Stimulated activated effector memory CD8-positive, alpha-beta T cell treated with anti-CD3 and anti-CD28 coated beads, Interleukin-12 subunit alpha, Interleukin-12 subunit beta, amount 100 ng/mL, for 72 hours (primary cell): ENCODE data around the gene TTLL4.
A peak's percentile ranks its signal among the peaks of the same experiment; 100 is the strongest.

Source experiments
- ATAC-seq: fragments of 150-1000 bp; cut with Tn5 transposase; 2 replicates; pipeline ENCODE4 v1.10.0; 2021
- DNase-seq, 2 donors: peaks; one replicate each; pipeline ENCODE4 v3.0.0; 2021 to 2022; ENCODE audit warnings: low spot score in 2 of 2
- H3K27ac Mint-ChIP-seq: one replicate; pipeline ENCODE4 v1.8.0; 2022; ENCODE audit warnings: mild to moderate bottlenecking, mixed read lengths
- H3K36me3 Mint-ChIP-seq: one replicate; pipeline ENCODE4 v1.8.0; 2022; ENCODE audit warnings: mild to moderate bottlenecking, mixed read lengths
- H3K4me1 Mint-ChIP-seq: one replicate; pipeline ENCODE4 v1.8.0; 2022; ENCODE audit warnings: mixed read lengths
- H3K4me3 Mint-ChIP-seq: one replicate; pipeline ENCODE4 v1.8.0; 2022; ENCODE audit warnings: mild to moderate bottlenecking, mixed read lengths
- H3K9me3 Mint-ChIP-seq: one replicate; pipeline ENCODE4 v1.8.0; 2022; ENCODE audit warnings: mixed read lengths

The TTLL4 gene

DNA sequence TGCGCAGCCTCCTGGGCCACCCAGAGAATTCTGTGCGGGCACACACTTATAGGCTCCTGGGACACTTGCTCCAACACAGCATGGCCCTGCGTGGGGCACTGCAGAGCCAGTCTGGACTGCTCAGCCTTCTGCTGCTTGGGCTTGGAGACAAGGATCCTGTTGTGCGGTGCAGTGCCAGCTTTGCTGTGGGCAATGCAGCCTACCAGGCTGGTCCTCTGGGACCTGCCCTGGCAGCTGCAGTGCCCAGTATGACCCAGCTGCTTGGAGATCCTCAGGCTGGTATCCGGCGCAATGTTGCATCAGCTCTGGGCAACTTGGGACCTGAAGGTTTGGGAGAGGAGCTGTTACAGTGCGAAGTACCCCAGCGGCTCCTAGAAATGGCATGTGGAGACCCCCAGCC, 11.8 kb upstream of the TTLL4 start:
- no peak overlapping the region for H3K4me3 Mint-ChIP-seq
- no peak for DNase-seq
- H3K4me1 Mint-ChIP-seq = no peaks in the 10 kb centered on the region
- no peaks in the 10 kb centered on the region for H3K9me3 Mint-ChIP-seq
- peak overlapping the region; percentile 48 for H3K27ac Mint-ChIP-seq
- no peaks in the 10 kb centered on the region for H3K36me3 Mint-ChIP-seq
- peak; percentile 46 for ATAC-seq

GRCh38 chr2:218701806-218702205, 8.8 kb upstream of the TTLL4 start:
- H3K4me1 Mint-ChIP-seq = no peaks in the 10 kb centered on the region
- ATAC-seq (no peak), DNase-seq (no peak)
- H3K4me3 Mint-ChIP-seq = no peak overlapping the region
- no peak overlapping the region for H3K27ac Mint-ChIP-seq
- no peaks in the 10 kb centered on the region for H3K36me3 Mint-ChIP-seq
- H3K9me3 Mint-ChIP-seq = no peaks in the 10 kb centered on the region

GRCh38 chr2:218703341-218703740, 7.3 kb upstream of the TTLL4 start:
- H3K9me3 Mint-ChIP-seq = no peaks in the 10 kb centered on the region
- ATAC-seq = no peak

GRCh38 chr2:218708086-218708485, 2.5 kb upstream of the TTLL4 start:
- Mint-ChIP-seq H3K4me3 (no peak overlapping the region), H3K4me1 (peaks cover 12% of the 10 kb centered on the region), H3K36me3 (no peaks in the 10 kb centered on the region), H3K9me3 (no peaks in the 10 kb centered on the region), H3K27ac (no peak overlapping the region)
- DNase-seq = peak in 1 of 2 donors; percentile 53
- ATAC-seq = no peak

More at GRCh38 chr2:218703341-218703740, 7.3 kb upstream of the TTLL4 start:
- no peak for DNase-seq
- H3K36me3 Mint-ChIP-seq = no peaks in the 10 kb centered on the region
- H3K4me3 Mint-ChIP-seq = no peak overlapping the region
- H3K4me1 Mint-ChIP-seq = no peaks in the 10 kb centered on the region
- H3K27ac Mint-ChIP-seq = no peak overlapping the region

DNA sequence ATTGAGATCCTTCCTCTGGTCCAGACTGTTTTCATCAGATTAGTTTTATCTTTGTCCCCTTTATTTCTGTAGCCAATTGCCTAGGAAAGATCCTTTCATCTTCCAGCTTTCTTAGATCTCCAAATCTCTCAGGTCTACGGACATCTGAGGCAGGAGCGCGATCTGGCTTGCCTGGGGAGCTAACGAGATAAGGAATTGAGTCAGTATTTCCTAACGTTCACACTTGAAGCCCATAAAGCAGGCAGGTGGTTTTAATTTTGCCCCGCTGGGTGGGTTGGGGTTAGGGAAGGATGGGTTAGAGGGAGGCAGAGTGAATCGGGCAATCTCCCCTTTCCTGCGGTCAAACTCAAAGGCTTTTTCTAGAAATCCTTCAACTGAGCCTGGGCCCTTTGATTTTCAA, 727 bp upstream of the TTLL4 start:
- H3K4me1 Mint-ChIP-seq = peaks cover 21% of the 10 kb centered on the region
- H3K9me3 Mint-ChIP-seq = no peaks in the 10 kb centered on the region
- ATAC-seq (no peak), DNase-seq (no peak)
- peak overlapping the region; percentile 96 for H3K4me3 Mint-ChIP-seq
- H3K27ac Mint-ChIP-seq = no peak overlapping the region
- H3K36me3 Mint-ChIP-seq = no peaks in the 10 kb centered on the region

- ATAC-seq (no peak), DNase-seq (no peak)
- no peaks in the 10 kb centered on the region for H3K36me3 Mint-ChIP-seq
- H3K4me3 Mint-ChIP-seq = peak overlapping the region; percentile 96
- peaks cover 21% of the 10 kb centered on the region for H3K4me1 Mint-ChIP-seq
- peak overlapping the region; percentile 95 for H3K27ac Mint-ChIP-seq
- H3K9me3 Mint-ChIP-seq = no peaks in the 10 kb centered on the region
Measured at GRCh38 chr2:218710334-218710686, 325 bp upstream of the TTLL4 start.

DNA sequence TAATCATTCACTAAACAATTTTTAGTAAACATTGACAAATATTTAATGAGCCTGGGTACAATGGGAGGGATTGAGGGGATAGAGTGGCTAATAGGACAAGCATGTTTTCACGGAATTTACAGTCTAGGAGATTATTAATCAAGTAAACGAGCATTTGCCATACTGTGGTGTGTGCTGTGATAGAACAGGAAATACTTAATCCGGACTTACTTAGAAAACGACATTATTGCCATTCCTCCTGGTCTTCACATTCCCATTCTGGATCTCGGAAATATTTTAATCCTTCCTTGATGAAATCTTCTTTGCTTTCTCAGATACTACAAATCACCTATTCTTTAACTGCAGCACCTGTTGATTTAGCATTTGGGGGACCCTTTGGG, 905 bp downstream of the TTLL4 start:
- H3K4me3 Mint-ChIP-seq = peak overlapping the region; percentile 96
- no peaks in the 10 kb centered on the region for H3K36me3 Mint-ChIP-seq
- ATAC-seq = no peak
- peak overlapping the region; percentile 95 for H3K27ac Mint-ChIP-seq
- no peak for DNase-seq
- H3K9me3 Mint-ChIP-seq = no peaks in the 10 kb centered on the region
- H3K4me1 Mint-ChIP-seq = peaks cover 21% of the 10 kb centered on the region

GRCh38 chr2:218713922-218714321, 3.3 kb downstream of the TTLL4 start:
- ATAC-seq = no peak
- Mint-ChIP-seq H3K4me1 (peaks cover 30% of the 10 kb centered on the region), H3K9me3 (no peaks in the 10 kb centered on the region), H3K4me3 (no peak overlapping the region), H3K27ac (peak overlapping the region; percentile 23), H3K36me3 (peaks cover 11% of the 10 kb centered on the region)
- DNase-seq = no peak

GRCh38 chr2:218716070-218716469, 5.4 kb downstream of the TTLL4 start:
- no peak overlapping the region for H3K27ac Mint-ChIP-seq
- H3K36me3 Mint-ChIP-seq = peaks cover 11% of the 10 kb centered on the region
- H3K4me3 Mint-ChIP-seq = no peak overlapping the region
- no peaks in the 10 kb centered on the region for H3K9me3 Mint-ChIP-seq
- no peak for DNase-seq
- ATAC-seq = no peak
- peaks cover 43% of the 10 kb centered on the region for H3K4me1 Mint-ChIP-seq

DNA sequence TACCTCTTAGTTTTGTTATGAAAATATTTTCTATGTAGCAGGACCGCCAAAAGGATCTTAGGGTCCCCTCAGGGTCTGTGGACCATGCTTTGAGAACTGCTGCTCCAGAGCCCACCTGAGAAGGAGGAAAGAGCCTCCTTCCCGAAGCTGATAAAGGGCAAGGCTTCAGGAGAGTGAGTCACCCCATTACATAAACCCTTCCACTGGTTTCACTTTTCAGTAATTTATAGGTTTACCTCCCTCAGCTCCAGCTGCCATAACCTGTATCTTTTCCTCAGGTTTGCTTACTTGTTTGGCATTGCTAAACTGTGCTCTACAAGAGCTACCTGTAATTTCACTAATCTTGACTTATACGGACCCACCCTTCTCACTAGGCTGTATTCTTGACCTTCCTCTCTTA, 6.6 kb downstream of the TTLL4 start:
- no peak overlapping the region for H3K27ac Mint-ChIP-seq
- no peaks in the 10 kb centered on the region for H3K9me3 Mint-ChIP-seq
- peaks cover 11% of the 10 kb centered on the region for H3K36me3 Mint-ChIP-seq
- no peak for ATAC-seq
- H3K4me1 Mint-ChIP-seq = peaks cover 35% of the 10 kb centered on the region
- no peak overlapping the region for H3K4me3 Mint-ChIP-seq
- no peak for DNase-seq

DNA sequence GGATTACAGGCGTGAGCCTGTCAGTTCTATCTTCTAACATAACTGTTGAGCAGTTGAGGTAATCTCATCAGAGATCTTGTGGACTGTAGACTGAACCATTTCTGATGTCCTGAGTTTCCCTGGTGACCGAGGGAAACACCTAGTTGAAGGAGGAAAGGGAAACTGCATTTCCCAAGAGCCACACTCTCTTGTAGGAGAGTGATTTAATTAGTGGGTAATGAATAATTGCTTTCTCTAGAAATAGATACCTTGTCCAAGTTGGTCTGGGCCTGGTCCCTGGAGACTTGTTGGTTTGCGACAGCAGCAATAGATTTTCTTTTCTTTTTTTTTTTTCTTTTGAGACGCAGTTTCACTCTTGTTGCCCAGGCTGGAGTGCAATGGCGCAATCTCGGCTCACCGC, 7.4 kb downstream of the TTLL4 start:
- DNase-seq (no peak), ATAC-seq (no peak)
- Mint-ChIP-seq H3K27ac (no peak overlapping the region), H3K4me3 (no peak overlapping the region), H3K9me3 (no peaks in the 10 kb centered on the region), H3K4me1 (peaks cover 43% of the 10 kb centered on the region), H3K36me3 (peaks cover 11% of the 10 kb centered on the region)

DNA sequence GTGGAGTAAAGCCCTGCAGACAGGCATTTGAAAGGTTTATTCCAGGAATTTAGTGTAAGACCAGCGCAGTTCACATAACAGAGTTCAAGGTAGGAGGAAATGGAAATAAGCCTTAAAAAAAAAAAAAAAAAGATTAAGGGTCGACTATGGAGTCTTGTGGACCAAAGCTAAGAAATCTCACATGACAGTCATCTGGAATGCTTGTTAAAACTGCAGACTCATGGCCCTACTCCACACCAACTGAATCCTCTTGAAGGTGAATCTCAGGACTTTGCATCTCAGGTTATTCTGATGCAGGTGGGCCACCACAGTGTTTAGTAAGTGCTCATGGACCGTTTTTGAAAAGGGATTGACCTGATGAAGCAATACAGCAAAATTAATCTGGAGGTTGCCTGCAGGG, 8.8 kb downstream of the TTLL4 start:
- no peak for DNase-seq
- no peak overlapping the region for H3K27ac Mint-ChIP-seq
- H3K4me3 Mint-ChIP-seq = no peak overlapping the region
- peaks cover 2% of the 10 kb centered on the region for H3K9me3 Mint-ChIP-seq
- peaks cover 42% of the 10 kb centered on the region for H3K4me1 Mint-ChIP-seq
- H3K36me3 Mint-ChIP-seq = peaks cover 11% of the 10 kb centered on the region
- no peak for ATAC-seq

- Mint-ChIP-seq H3K4me3 (no peak overlapping the region), H3K4me1 (peaks cover 42% of the 10 kb centered on the region), H3K36me3 (peaks cover 11% of the 10 kb centered on the region), H3K9me3 (peaks cover 3% of the 10 kb centered on the region), H3K27ac (no peak overlapping the region)
- no peak for DNase-seq
- ATAC-seq = no peak
Measured at GRCh38 chr2:218720048-218721041, 9.7 kb downstream of the TTLL4 start.

GRCh38 chr2:218721488-218721887, 10.9 kb downstream of the TTLL4 start:
- H3K4me1 Mint-ChIP-seq = peaks cover 42% of the 10 kb centered on the region
- no peak for ATAC-seq
- peaks cover 3% of the 10 kb centered on the region for H3K9me3 Mint-ChIP-seq
- no peak for DNase-seq
- H3K27ac Mint-ChIP-seq = no peak overlapping the region
- H3K36me3 Mint-ChIP-seq = peaks cover 11% of the 10 kb centered on the region
- H3K4me3 Mint-ChIP-seq = no peak overlapping the region

- Mint-ChIP-seq H3K9me3 (peaks cover 3% of the 10 kb centered on the region), H3K36me3 (peaks cover 8% of the 10 kb centered on the region), H3K4me1 (peaks cover 41% of the 10 kb centered on the region)
Measured at GRCh38 chr2:218721934-218722333, 11.3 kb downstream of the TTLL4 start.

DNA sequence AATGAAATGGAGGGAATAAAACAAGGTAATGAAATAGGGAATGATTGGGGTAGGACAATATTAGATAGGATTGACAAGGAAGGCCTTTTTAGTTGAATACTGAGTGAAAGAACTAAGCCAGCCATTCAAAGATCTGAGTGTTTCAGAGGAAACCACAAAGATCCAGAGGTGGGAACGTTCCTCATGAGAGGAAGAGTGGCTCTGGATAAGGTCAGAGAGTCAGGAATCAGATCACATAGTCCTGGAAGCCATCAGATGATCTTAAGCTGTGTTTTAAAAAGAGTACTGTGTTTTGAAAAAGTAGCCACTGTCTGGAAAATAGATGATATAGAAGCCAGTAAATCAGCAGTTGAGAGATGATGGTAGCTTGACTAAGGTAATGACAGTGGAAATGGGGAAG, 11.8 kb downstream of the TTLL4 start:
- H3K27ac Mint-ChIP-seq = peak overlapping the region; percentile 61
- DNase-seq (no peak), ATAC-seq (no peak)
- peaks cover 3% of the 10 kb centered on the region for H3K36me3 Mint-ChIP-seq
- no peak overlapping the region for H3K4me3 Mint-ChIP-seq
- H3K4me1 Mint-ChIP-seq = peaks cover 36% of the 10 kb centered on the region
- H3K9me3 Mint-ChIP-seq = peaks cover 6% of the 10 kb centered on the region

More at GRCh38 chr2:218721934-218722333, 11.3 kb downstream of the TTLL4 start:
- no peak for ATAC-seq
- DNase-seq = no peak
- Mint-ChIP-seq H3K27ac (peak overlapping the region; percentile 61), H3K4me3 (no peak overlapping the region)
